Neural crest cell (in vitro differentiated cells): ENCODE measurements around the gene ARPC5L. TPM values are rescaled to one million over a fixed set of nuclear protein-coding genes. Genes with fewer than 3 reads are reported as not detected.

Experiments
- DNase-seq: peaks from one replicate; pipeline ENCODE4 v3.0.0; 2021; ENCODE audit warnings: low read depth, mixed read lengths, low spot score
- H3K27ac Mint-ChIP-seq: one replicate; pipeline ENCODE4 v1.8.0; 2021; ENCODE audit warnings: mild to moderate bottlenecking, mixed read lengths; ENCODE audit not compliant: unreplicated experiment
- H3K27me3 Mint-ChIP-seq: 2 replicates; pipeline ENCODE4 v1.8.0; 2021; ENCODE audit warnings: low read depth, mild to moderate bottlenecking, mixed read lengths
- H3K36me3 Mint-ChIP-seq: 2 replicates; pipeline ENCODE4 v1.8.0; 2021; ENCODE audit warnings: low read depth, mild to moderate bottlenecking, mixed read lengths
- H3K4me1 Mint-ChIP-seq: 2 replicates; pipeline ENCODE4 v1.8.0; 2021; ENCODE audit warnings: mixed read lengths
- H3K4me3 Mint-ChIP-seq: one replicate; pipeline ENCODE4 v1.8.0; 2021; ENCODE audit warnings: mild to moderate bottlenecking, mixed read lengths
- H3K9me3 Mint-ChIP-seq: 2 replicates; pipeline ENCODE4 v1.8.0; 2021; ENCODE audit warnings: mixed read lengths
- long read RNA-seq: library from polyadenylated mRNA; unstranded; transcript quantifications from one replicate; pipeline ENCODE4 v2.0.0, GENCODE V29; 2020
- total RNA-seq: library from RNA; stranded (reverse); gene quantifications from 2 replicates; pipeline ENCODE4 v1.2.1, GENCODE V29; 2021
- TF ChIP-seq, protein P1 (sequence below): fragments of 200-600 bp; sonication (generic); conservative IDR thresholded peaks from 2 replicates; pipeline ENCODE4 v1.5.0; 2021; ENCODE audit warnings: antibody characterized with exemption, mild to moderate bottlenecking

The ARPC5L gene
- 41.9 and 42.1 TPM in 2 replicates for total RNA-seq
- long read RNA-seq, partial matches to known transcripts, result 1 of 7 reads
- long read RNA-seq, other reads (novel, unspliced or antisense), result 1 of 7 reads

DNA sequence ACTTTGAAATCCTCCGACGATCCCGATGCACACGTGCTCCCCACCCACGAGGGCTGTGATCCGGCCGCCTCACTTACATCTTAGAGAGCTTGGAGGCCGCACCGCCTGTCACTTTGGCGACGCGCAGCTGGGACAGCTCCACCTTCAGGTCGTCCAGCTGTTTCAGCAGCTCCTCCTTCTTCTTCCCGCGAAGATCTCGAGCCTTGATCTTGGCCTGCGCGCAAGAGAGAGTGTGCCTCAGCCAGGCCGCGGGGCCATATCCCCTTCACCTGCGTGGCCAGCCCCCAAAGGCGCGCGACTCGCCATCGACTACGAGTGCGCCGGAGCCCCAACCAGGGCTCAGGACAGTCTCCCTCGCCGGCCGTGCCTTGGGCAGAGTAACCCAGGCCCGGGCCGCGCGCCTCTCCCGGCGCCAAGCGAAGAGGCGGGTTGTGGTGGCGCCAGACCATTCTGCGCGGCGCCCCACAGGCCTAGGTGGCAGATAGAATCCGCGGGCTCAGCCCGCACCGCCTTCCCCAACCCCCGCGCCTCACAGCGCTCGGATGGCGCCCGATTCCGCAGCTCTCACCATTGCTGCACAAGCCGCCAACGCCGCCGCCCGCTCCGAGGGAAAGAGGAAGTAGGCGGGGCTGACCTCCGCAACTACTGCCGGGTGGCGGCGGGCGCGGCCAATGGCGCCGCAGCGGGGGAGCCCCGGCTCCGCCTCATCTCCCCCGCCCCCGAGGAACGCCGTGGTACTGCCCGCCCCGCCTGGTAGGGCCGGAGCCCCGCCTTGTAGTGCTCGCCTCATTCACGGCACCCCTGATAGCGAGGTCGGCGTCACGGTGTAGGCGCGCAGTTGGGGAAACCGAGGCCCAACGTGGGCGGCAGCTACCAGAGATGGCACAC lies at the start of gene ARPC5L, which contains the start of gene RPL35:
TSS of gene ARPC5L (plus strand) at position 789 of the 888 bp plus-strand sequence. CDS start 7,161 bp downstream, outside the sequence.
TSS of gene RPL35 (minus strand) at position 616 of the 888 bp plus-strand sequence. CDS start at position 571, 45 bp downstream.
- TF ChIP-seq, protein P1, sequence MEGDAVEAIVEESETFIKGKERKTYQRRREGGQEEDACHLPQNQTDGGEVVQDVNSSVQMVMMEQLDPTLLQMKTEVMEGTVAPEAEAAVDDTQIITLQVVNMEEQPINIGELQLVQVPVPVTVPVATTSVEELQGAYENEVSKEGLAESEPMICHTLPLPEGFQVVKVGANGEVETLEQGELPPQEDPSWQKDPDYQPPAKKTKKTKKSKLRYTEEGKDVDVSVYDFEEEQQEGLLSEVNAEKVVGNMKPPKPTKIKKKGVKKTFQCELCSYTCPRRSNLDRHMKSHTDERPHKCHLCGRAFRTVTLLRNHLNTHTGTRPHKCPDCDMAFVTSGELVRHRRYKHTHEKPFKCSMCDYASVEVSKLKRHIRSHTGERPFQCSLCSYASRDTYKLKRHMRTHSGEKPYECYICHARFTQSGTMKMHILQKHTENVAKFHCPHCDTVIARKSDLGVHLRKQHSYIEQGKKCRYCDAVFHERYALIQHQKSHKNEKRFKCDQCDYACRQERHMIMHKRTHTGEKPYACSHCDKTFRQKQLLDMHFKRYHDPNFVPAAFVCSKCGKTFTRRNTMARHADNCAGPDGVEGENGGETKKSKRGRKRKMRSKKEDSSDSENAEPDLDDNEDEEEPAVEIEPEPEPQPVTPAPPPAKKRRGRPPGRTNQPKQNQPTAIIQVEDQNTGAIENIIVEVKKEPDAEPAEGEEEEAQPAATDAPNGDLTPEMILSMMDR, result no peak
- Mint-ChIP-seq H3K4me1 (peaks cover 37% of the 10 kb centered on the region), H3K27me3 (no peaks in the 10 kb centered on the region), H3K9me3 (no peaks in the 10 kb centered on the region), H3K36me3 (peaks cover 21% of the 10 kb centered on the region), H3K4me3 (peak within 1 kb of the TSS; percentile 95), H3K27ac (peak within 1 kb of the TSS; percentile 99)
- peak; percentile 93 for DNase-seq

DNA sequence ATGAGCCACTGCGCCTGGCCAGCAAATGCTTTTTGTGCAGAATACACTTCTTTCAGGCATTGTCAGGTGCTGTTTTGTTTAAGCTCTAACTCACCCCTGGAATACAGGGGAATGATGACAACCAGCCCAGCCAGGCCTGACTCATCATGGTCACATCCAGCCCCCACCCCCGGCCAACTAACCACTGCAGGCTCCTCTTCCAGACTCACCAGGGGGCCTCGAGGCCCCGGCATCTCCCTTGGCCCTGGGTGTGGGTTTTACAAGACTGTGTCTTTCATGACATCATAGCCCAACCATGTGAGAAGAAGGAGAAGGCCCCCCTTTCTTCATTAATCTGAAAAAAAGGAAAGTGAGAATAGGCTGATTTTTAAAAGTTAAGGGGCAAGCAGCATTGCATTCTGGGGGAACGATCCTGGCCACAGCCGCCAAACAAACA lies 49.5 kb upstream of the ARPC5L start:
- Mint-ChIP-seq H3K4me1 (peaks cover 28% of the 10 kb centered on the region), H3K4me3 (no peak overlapping the region), H3K27me3 (no peaks in the 10 kb centered on the region), H3K9me3 (no peaks in the 10 kb centered on the region), H3K36me3 (no peaks in the 10 kb centered on the region), H3K27ac (no peak overlapping the region)
- no peak for DNase-seq
- TF ChIP-seq, protein P1, result no peak

DNA sequence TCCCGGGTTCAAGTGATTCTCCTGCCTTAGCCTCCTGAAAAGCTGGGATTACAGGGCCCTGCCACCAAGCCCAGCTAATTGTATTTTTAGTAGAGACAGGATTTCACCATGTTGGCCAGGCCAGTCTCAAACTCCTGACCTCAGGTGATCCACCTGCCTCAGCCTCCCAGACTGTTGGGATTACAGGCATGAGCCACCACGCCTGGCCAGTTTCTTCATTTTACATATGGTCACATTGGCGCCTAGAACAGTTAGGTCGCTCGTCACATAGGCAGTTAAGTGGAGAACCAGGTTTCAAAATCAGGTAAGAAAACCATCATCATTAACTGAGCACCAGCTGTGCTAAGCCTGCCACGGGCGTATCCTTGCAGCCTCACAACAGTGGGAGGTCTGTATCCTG lies 48.9 kb upstream of the ARPC5L start:
- TF ChIP-seq, protein P1, result no peak
- Mint-ChIP-seq H3K27me3 (no peaks in the 10 kb centered on the region), H3K9me3 (no peaks in the 10 kb centered on the region), H3K36me3 (no peaks in the 10 kb centered on the region), H3K4me1 (peaks cover 28% of the 10 kb centered on the region), H3K4me3 (no peak overlapping the region), H3K27ac (no peak overlapping the region)
- no peak for DNase-seq

DNA sequence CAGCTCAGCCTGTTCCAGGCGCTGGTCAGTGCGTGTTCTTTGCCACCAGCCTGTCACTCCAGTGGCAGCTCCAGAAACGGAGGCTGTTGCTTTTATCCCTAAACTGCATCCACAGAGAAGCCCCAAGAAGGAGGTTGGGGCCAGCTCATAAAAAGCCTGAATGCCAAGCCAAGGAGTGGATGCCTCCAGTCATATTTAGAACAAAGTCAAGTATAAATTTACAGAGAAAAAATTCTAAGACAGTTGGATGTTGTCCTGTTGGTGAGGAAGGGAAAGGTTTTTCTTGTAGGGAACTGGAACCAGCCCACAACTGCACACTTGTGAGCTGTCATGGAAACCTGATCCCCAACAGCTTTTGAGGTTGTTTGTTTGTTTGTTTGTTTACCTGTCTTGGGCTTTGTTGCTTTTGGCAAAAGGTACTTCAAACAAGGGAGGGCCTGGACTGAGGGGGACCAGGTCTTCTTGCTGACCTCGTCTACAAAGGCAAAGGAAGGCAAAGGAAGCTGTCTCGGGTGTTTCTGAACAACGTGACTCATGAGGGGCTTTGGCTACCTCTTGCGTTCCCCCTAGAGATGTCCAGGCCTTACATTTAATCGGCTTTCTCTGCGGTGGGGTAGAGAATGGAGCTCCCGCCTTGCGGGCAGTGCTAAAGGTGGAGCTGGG lies 48.3 kb upstream of the ARPC5L start:
- Mint-ChIP-seq H3K36me3 (no peaks in the 10 kb centered on the region), H3K9me3 (no peaks in the 10 kb centered on the region), H3K27me3 (no peaks in the 10 kb centered on the region), H3K27ac (peak overlapping the region; percentile 43), H3K4me1 (peaks cover 24% of the 10 kb centered on the region), H3K4me3 (no peak overlapping the region)
- TF ChIP-seq, protein P1, result no peak
- no peak for DNase-seq

DNA sequence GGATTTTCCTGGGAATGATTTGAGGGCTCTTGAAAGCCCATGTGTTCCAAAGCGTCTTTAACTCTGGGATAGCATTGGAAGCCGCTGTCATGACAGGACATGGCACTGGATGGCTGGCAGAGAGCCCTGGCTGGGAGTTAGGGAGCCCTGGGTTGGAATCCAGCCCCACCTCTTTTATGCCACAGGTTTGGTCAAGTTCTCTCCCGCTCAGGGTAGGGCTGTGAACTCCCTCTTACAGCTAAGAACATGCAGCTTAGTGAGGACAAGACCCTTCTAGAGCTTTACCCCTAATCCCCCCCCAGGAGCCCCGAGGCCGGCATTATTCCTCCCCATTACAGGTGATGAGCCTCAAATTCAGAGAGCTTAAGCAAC lies 47.8 kb upstream of the ARPC5L start:
- Mint-ChIP-seq H3K36me3 (no peaks in the 10 kb centered on the region), H3K4me1 (peaks cover 22% of the 10 kb centered on the region), H3K4me3 (no peak overlapping the region), H3K27me3 (no peaks in the 10 kb centered on the region), H3K27ac (no peak overlapping the region), H3K9me3 (no peaks in the 10 kb centered on the region)
- no peak for DNase-seq
- TF ChIP-seq, protein P1, result no peak
